SU-DHL-6 (cell line): Measurements from ENCODE around the gene ADGRD2.

Experiments
- CTCF ChIP-seq: fragments of 200-600 bp; sonication (generic); IDR thresholded peaks from one replicate; pipeline ENCODE4 v1.5.1; 2017; ENCODE audit warnings: antibody characterized with exemption, mild to moderate bottlenecking, low read length, moderate library complexity; ENCODE audit not compliant: insufficient read depth, poor library complexity, severe bottlenecking
- EZH2phosphoT487 ChIP-seq: fragments of 200-600 bp; sonication (generic), shearing (Covaris generic); conservative IDR thresholded peaks from 2 replicates; pipeline ENCODE4 v1.6.1; 2018; ENCODE audit warnings: mild to moderate bottlenecking, antibody characterized with exemption, low read length, moderate library complexity, mixed read lengths

DNA sequence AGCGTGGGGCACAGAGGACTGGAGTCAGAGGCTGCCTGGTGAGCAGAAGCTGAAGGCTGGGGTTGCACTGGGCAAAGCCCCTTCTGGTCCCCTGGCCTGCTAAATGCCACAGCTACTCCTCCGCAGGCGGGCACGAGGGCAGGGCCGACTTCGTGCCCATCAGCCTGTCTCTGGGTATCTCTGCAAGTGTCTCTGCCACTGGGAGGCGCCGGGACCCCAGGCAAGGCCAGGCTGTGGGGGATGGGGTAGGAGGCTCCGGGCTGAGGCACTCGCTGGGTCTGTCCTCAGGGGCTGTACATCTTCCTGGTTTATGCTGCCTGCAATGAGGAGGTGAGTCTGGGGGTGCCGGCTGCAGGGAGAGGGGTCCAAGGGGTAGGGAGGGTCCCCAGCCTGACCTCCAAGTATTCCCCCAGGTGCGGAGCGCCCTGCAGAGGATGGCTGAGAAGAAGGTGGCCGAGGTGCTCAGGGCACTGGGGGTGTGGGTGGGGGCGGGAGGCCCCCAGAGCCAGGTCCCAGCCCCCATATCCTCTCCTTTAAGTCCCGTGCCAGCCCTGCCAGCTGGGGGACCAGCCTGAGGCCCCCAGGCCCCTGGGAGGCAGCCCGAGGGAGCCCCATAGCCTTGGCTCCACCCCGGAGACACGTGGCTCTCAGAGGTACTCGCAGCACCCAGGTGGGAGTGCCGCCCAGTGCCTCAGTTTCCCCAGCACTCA, 25.1 kb downstream of the ADGRD2 start:
- TF ChIP-seq CTCF (no peak), EZH2phosphoT487 (no peak)
